Lung microvascular endothelial cell (primary cell): Measurements from ENCODE around the gene DERL3. TPM values are rescaled to one million over a fixed set of nuclear protein-coding genes. Genes with fewer than 3 reads are reported as not detected.

Source experiments
- total RNA-seq: library from RNA; depleted of rRNA; stranded (reverse); fragments of >200 nt; gene quantifications from 2 replicates; pipeline ENCODE4 v1.2.1, GENCODE V29; 2014

Gene DERL3
- total RNA-seq, 1 donor from 2014 or later = 0.40 TPM

Other genes with a start within 250 kb of the DERL3 start
- gene DRICH1, start 206.7 kb downstream of the DERL3 start, total RNA-seq = not detected in 2 replicates
- not detected in 2 replicates for gene RGL4, start 148.0 kb downstream of the DERL3 start, total RNA-seq
- 1.3 and 1.8 TPM in 2 replicates for gene ZNF70, start 87.9 kb downstream of the DERL3 start, total RNA-seq
- gene VPREB3, start 84.6 kb downstream of the DERL3 start, total RNA-seq = not detected in 2 replicates
- gene C22orf15, start 76.0 kb downstream of the DERL3 start, total RNA-seq = under 0.01 and 0.44 TPM in 2 replicates
- gene CHCHD10, start 71.0 kb downstream of the DERL3 start, total RNA-seq = 5.7 and 10.3 TPM in 2 replicates
- 3.4 and 5.0 TPM in 2 replicates for gene MMP11, start 66.2 kb downstream of the DERL3 start, total RNA-seq
- gene SMARCB1, start 52.0 kb downstream of the DERL3 start, total RNA-seq = 20.3 and 21.8 TPM in 2 replicates
- 4.0 and 4.4 TPM in 2 replicates for gene SLC2A11, start 18.9 kb upstream of the DERL3 start, total RNA-seq
- gene MIF, start 55.4 kb upstream of the DERL3 start, total RNA-seq = 331 and 355 TPM in 2 replicates
- 0.65 and 4.0 TPM in 2 replicates for gene GSTT2B, start 122.2 kb upstream of the DERL3 start, total RNA-seq
- gene DDTL, start 127.9 kb upstream of the DERL3 start, total RNA-seq = 4.4 and 6.5 TPM in 2 replicates
- 106 and 113 TPM in 2 replicates for gene DDT, start 135.4 kb upstream of the DERL3 start, total RNA-seq
- 0.20 TPM in 1 of 2 replicates, not detected in the other for gene GSTT2, start 141.1 kb upstream of the DERL3 start, total RNA-seq
- gene GSTT4, start 166.4 kb upstream of the DERL3 start, total RNA-seq = not detected in 2 replicates
- gene CABIN1, start 172.3 kb upstream of the DERL3 start, total RNA-seq = 16.1 and 22.6 TPM in 2 replicates